IMR-90 (cell line): Measurements from ENCODE around the gene CALCOCO1. TPM values are rescaled to one million over a fixed set of nuclear protein-coding genes. Genes with fewer than 3 reads are reported as not detected.

Source experiments
- ATAC-seq: fragments of 200-7000 bp; cut with Tn5 transposase; 2 replicates; pipeline ENCODE4 v1.9.1; 2020; ENCODE audit warnings: low read depth, mild to moderate bottlenecking, moderate library complexity
- BruUV-seq: library from RNA; stranded (reverse); fragments of 400-500 nt; replicated peaks from 2 replicates; lab custom pipeline; 2021; lab: Mats Ljungman, UMichigan
- CTCF ChIA-PET: fragments of 300-600 bp; formaldehyde crosslinking; extraction: SDS; loops from one replicate; lab custom pipeline; 2021; ENCODE audit warnings: antibody characterized with exemption; lab: Yijun Ruan, JAX
- POLR2A ChIA-PET: fragments of 300-600 bp; sonication (Branson Sonifier 250); formaldehyde crosslinking; loops from one replicate; lab custom pipeline; 2022; ENCODE audit warnings: antibody characterized with exemption; ENCODE audit not compliant: unreplicated experiment; lab: Charles Lee
- DNase-seq: peaks from one replicate; pipeline ENCODE4 v3.0.0; 2013
- H2AFZ ChIP-seq: replicated peaks from 2 replicates; pipeline ENCODE3; 2013; ENCODE audit warnings: low read length, mild to moderate bottlenecking; ENCODE audit not compliant: poor library complexity
- H2AK5ac ChIP-seq: 2 replicates; pipeline ENCODE4 v1.6.1; 2013; ENCODE audit warnings: low read depth, low read length, inconsistent platforms
- H2AK9ac ChIP-seq: replicated peaks from 2 replicates; pipeline ENCODE3; 2013; ENCODE audit warnings: mild to moderate bottlenecking, low read depth, low read length, moderate library complexity; ENCODE audit not compliant: poor library complexity
- H2BK120ac ChIP-seq: 2 replicates; pipeline ENCODE4 v1.6.1; 2013; ENCODE audit warnings: low read depth, low read length, inconsistent platforms
- H2BK15ac ChIP-seq: 3 replicates; pipeline ENCODE4 v1.6.1; 2013; ENCODE audit warnings: low read depth, low read length, inconsistent platforms
- H2BK20ac ChIP-seq: 2 replicates; pipeline ENCODE4 v1.6.1; 2013; ENCODE audit warnings: low read depth, mild to moderate bottlenecking, inconsistent platforms, low read length, moderate library complexity
- H2BK5ac ChIP-seq: 2 replicates; pipeline ENCODE4 v1.6.1; 2013; ENCODE audit warnings: mild to moderate bottlenecking, low read depth, low read length, inconsistent platforms; ENCODE audit not compliant: poor library complexity, severe bottlenecking
- H3K14ac ChIP-seq: replicated peaks from 2 replicates; pipeline ENCODE4 v1.6.1; 2013; ENCODE audit warnings: low read depth, low read length, inconsistent platforms
- H3K18ac ChIP-seq: 2 replicates; pipeline ENCODE4 v1.6.1; 2013; ENCODE audit warnings: low read depth, low read length, control low read depth
- H3K23ac ChIP-seq: 2 replicates; pipeline ENCODE4 v1.6.1; 2013; ENCODE audit warnings: low read depth, low read length, inconsistent platforms
- H3K27ac ChIP-seq: 2 replicates; pipeline ENCODE4 v1.5.1; 2013; ENCODE audit warnings: mild to moderate bottlenecking, control low read depth, low read length; ENCODE audit not compliant: insufficient read depth
- H3K27me3 ChIP-seq: 2 replicates; pipeline ENCODE4 v1.6.1; 2013; ENCODE audit warnings: low read length; ENCODE audit not compliant: control insufficient read depth, insufficient read depth
- H3K36me3 ChIP-seq: 2 replicates; pipeline ENCODE4 v1.6.1; 2013; ENCODE audit warnings: low read length, mixed read lengths; ENCODE audit not compliant: control insufficient read depth, insufficient read depth
- H3K4ac ChIP-seq: 2 replicates; pipeline ENCODE4 v1.6.1; 2013; ENCODE audit warnings: low read depth, low read length, inconsistent platforms
- H3K4me1 ChIP-seq: 2 replicates; pipeline ENCODE4 v1.6.1; 2013; ENCODE audit warnings: low read length, mixed read lengths; ENCODE audit not compliant: control insufficient read depth, insufficient read depth
- H3K4me2 ChIP-seq: 2 replicates; pipeline ENCODE4 v1.6.1; 2013; ENCODE audit warnings: low read depth, mild to moderate bottlenecking, control low read depth, low read length, moderate library complexity
- H3K4me3 ChIP-seq: 2 replicates; pipeline ENCODE4 v1.5.1; 2013; ENCODE audit warnings: low read depth, mild to moderate bottlenecking, control low read depth, low read length, moderate library complexity; ENCODE audit not compliant: insufficient read depth
- H3K56ac ChIP-seq: 2 replicates; pipeline ENCODE4 v1.6.1; 2013; ENCODE audit warnings: low read length, inconsistent platforms; ENCODE audit not compliant: insufficient read depth; ENCODE audit errors: extremely low read depth
- H3K79me1 ChIP-seq, 2 experiments: 2 replicates each; pipeline ENCODE4 v1.6.1; 2013; ENCODE audit warnings: low read length in 2 of 2, inconsistent platforms in 1 of 2, low read depth in 1 of 2
- H3K9ac ChIP-seq: 2 replicates; pipeline ENCODE4 v1.6.1; 2013; ENCODE audit warnings: low read depth, low read length, control low read depth
- H3K9me1 ChIP-seq: 2 replicates; pipeline ENCODE4 v1.6.1; 2013; ENCODE audit warnings: low read length, inconsistent platforms; ENCODE audit not compliant: insufficient read depth
- H3K9me3 ChIP-seq: 2 replicates; pipeline ENCODE4 v1.6.1; 2013; ENCODE audit warnings: low read length; ENCODE audit not compliant: control insufficient read depth, insufficient read depth
- H4K20me1 ChIP-seq: 2 replicates; pipeline ENCODE4 v1.6.1; 2013; ENCODE audit warnings: low read length, inconsistent platforms; ENCODE audit not compliant: insufficient read depth
- H4K5ac ChIP-seq: 2 replicates; pipeline ENCODE4 v1.6.1; 2013; ENCODE audit warnings: mild to moderate bottlenecking, low read depth, low read length, control low read depth
- H4K8ac ChIP-seq, 2 experiments: 2 replicates each; pipeline ENCODE4 v1.6.1; 2013; ENCODE audit warnings: low read depth in 2 of 2, low read length in 2 of 2, control low read depth in 1 of 2, inconsistent platforms in 1 of 2
- H4K91ac ChIP-seq: 2 replicates; pipeline ENCODE4 v1.6.1; 2013; ENCODE audit warnings: low read depth, low read length, inconsistent platforms; ENCODE audit not compliant: insufficient read depth
- CHD1 ChIP-seq: IDR thresholded peaks from 2 replicates; pipeline ENCODE4 v1.6.1; 2012; ENCODE audit warnings: low read depth, low read length, improper control_type of control experiment
- FOS ChIP-seq: fragments of 150-350 bp; IDR thresholded peaks from 2 replicates; pipeline ENCODE4 v1.6.1; 2016; ENCODE audit warnings: low read depth, low read length
- RCOR1 ChIP-seq: IDR thresholded peaks from 2 replicates; pipeline ENCODE4 v1.6.1; 2012; ENCODE audit warnings: mild to moderate bottlenecking, low read length, improper control_type of control experiment; ENCODE audit not compliant: insufficient replicate concordance
- WGBS, 2 experiments: methylation state at CpG; one replicate each; pipeline versions ENCODE4 v1.1.5 to v1.1.7; 2013; ENCODE audit warnings: missing lambda C conversion rate in 2 of 2; ENCODE audit not compliant: insufficient read length in 1 of 2; ENCODE audit errors: extremely low coverage in 2 of 2; 5-methylcytosine and 5-hydroxymethylcytosine counted together
- dilution Hi-C: fragments of 300-500 bp; cut with HindIII; formaldehyde crosslinking; loops from one replicate; pipeline ENCODE4 v1.14.3; 2018; ENCODE audit warnings: low sequenced_read_pairs; ENCODE audit not compliant: unreplicated experiment
- in situ Hi-C: fragments of 300-500 bp; cut with MboI; formaldehyde crosslinking; loops from 3 replicates; pipeline ENCODE4 v1.14.3; 2019; ENCODE audit warnings: low sequenced_read_pairs, inconsistent platforms, mixed read lengths
- intact Hi-C: fragments of 100-400 bp; cut with micrococcal nuclease; formaldehyde crosslinking; loops from 2 replicates; pipeline ENCODE4 v1.10.0; 2022
- polyA plus RNA-seq, 3 experiments: library from polyadenylated mRNA; depleted of rRNA; stranded (reverse); fragments of >200 nt; gene quantifications; 2 replicates each; pipeline ENCODE4 v1.2.3, GENCODE V29; 2012; ENCODE audit warnings: low replicate concordance in 1 of 3
- total RNA-seq: library from RNA; depleted of rRNA; stranded (reverse); fragments of >200 nt; gene quantifications from 2 replicates; pipeline ENCODE4 v1.2.3, GENCODE V29; 2012
- TF ChIP-seq, protein P1 (sequence below): conservative IDR thresholded peaks from 2 replicates; pipeline ENCODE4 v1.5.1; 2012; ENCODE audit warnings: mild to moderate bottlenecking, low read depth, low read length, improper control_type of control experiment

The CALCOCO1 gene
- total and polyA plus RNA-seq, 2 of the 4 experiments (the other 2 are of a cell fraction), result 156 to 169 TPM

DNA sequence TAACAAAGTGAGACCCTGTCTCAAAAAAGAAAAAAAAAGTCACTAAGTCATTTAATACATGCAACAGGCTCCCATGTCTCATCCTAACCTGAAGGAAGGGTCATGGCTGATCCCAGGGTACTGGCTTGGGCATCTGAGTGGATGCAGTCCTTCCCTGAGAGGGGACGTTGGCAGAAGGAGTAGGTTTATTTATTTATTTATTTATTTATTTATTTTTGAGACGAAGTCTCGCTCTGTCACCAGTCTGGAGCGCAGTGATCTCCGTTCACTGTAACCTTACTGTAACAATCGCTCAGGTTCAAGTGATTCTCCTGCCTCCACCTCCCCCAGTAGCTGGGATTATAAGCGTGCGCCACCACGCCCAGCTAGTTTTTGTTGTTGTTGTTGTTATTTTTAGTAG is 7.2 kb upstream of the CALCOCO1 start:
- no peak overlapping the region for H3K27ac ChIP-seq
- intact Hi-C loops (no loop called here), in situ Hi-C loops (no loop called here), dilution Hi-C loops (no loop called here)
- no peak overlapping the region for H3K4ac ChIP-seq
- no peak overlapping the region for H2AK5ac ChIP-seq
- WGBS, 2 experiments, result no CpG with 5 or more reads among the region's 9 CpGs
- H3K4me2 ChIP-seq, result no peak overlapping the region
- no peak overlapping the region for H3K18ac ChIP-seq
- H4K8ac ChIP-seq, result no peak overlapping the region
- H2BK15ac ChIP-seq, result no peak overlapping the region
- H4K5ac ChIP-seq, result no peak overlapping the region
- H3K4me3 ChIP-seq, result no peak overlapping the region
- H4K91ac ChIP-seq, result no peak overlapping the region
- ATAC-seq (no peak), DNase-seq (no peak)
- no peak overlapping the region for H2BK120ac ChIP-seq
- CTCF ChIA-PET, result interaction anchor here (1.2 kb wide), 1 partner anchor 12 kb away, joined by 7 read pairs; no protein-coding TSS in a partner anchor
- H3K36me3 ChIP-seq, result no peaks in the 10 kb centered on the region
- no peak overlapping the region for H3K14ac ChIP-seq
- no peak overlapping the region for H2AK9ac ChIP-seq
- POLR2A ChIA-PET, result no interaction called here
- H2AFZ ChIP-seq, result no peak overlapping the region
- H3K79me1 ChIP-seq, result no peaks in the 10 kb centered on the region
- no peak overlapping the region for H2BK20ac ChIP-seq
- H3K27me3 ChIP-seq, result peaks cover 58% of the 10 kb centered on the region
- TF ChIP-seq CHD1 (no peak), RCOR1 (no peak), FOS (no peak)
- TF ChIP-seq, protein P1, sequence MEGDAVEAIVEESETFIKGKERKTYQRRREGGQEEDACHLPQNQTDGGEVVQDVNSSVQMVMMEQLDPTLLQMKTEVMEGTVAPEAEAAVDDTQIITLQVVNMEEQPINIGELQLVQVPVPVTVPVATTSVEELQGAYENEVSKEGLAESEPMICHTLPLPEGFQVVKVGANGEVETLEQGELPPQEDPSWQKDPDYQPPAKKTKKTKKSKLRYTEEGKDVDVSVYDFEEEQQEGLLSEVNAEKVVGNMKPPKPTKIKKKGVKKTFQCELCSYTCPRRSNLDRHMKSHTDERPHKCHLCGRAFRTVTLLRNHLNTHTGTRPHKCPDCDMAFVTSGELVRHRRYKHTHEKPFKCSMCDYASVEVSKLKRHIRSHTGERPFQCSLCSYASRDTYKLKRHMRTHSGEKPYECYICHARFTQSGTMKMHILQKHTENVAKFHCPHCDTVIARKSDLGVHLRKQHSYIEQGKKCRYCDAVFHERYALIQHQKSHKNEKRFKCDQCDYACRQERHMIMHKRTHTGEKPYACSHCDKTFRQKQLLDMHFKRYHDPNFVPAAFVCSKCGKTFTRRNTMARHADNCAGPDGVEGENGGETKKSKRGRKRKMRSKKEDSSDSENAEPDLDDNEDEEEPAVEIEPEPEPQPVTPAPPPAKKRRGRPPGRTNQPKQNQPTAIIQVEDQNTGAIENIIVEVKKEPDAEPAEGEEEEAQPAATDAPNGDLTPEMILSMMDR, result no peak
- no TSS peak for BruUV-seq
- H3K56ac ChIP-seq, result no peak overlapping the region
- 0 out of 2 replicates have a peak, but pooled peaks cover 2% of the 10 kb centered on the region for H3K9me3 ChIP-seq
- no peak overlapping the region for H2BK5ac ChIP-seq
- H3K9me1 ChIP-seq, result no peaks in the 10 kb centered on the region; the same call in 1 of the 2 replicates
- no peaks in the 10 kb centered on the region for H3K4me1 ChIP-seq
- no peak overlapping the region for H3K9ac ChIP-seq
- H3K23ac ChIP-seq, result no peak overlapping the region
- H4K20me1 ChIP-seq, result no peaks in the 10 kb centered on the region
